ENCODE results near the gene KIF12. TPM values are rescaled to one million over a fixed set of nuclear protein-coding genes. Genes with fewer than 3 reads are reported as not detected.

KIF12 gene
- total RNA-seq, 2 donors from 2014 or later = not detected

DNA sequence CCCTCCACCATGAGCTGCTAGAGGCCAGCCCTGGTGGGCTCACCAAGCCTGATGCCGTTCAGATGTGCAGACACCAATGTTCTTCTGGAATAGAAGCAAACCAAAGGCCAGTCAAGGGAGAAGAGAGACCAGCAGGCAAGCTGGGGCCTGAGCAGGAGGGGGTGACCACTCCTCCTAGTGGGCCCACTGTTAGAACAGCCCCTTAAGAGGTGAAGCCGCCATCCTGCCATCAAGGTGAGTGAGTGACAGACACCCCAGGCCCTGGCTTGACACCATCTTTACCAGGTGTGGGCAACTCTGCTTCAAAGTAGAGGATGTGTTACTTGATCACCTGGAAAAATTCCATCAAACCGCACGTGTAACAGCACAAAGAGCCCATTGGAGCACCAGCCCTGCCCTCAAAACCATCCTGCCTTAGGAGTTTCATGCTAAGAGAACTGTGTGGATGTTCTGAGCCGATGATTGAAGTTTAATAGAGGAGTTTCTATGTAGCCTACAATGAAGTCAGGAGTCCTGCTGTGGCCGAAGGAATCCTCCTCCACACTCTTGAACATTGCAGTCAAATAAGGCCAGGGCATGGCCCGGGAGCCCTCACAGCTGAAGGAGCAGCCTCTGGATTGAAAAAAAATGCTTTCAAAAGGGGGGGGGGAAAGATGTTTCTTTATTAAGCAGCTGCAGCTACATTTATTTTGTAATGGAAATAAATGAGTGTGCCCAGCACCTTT is 41.8 kb downstream of the KIF12 start:
- Mint-ChIP-seq H3K4me1 (ENCODE audit: low read depth) (no peaks in the 10 kb centered on the region), H3K27me3 (ENCODE audit: low read depth) (peaks cover 7% of the 10 kb centered on the region), H3K36me3 (ENCODE audit: insufficient read depth in 2 of 2) (no peaks in the 10 kb centered on the region), H3K4me3 (no peak overlapping the region), H3K9me3 (no peaks in the 10 kb centered on the region), H3K27ac (no peak overlapping the region)
- DNase-seq (no peak), ATAC-seq (replicated peaks in 1 of 2) (no peak)

DNA sequence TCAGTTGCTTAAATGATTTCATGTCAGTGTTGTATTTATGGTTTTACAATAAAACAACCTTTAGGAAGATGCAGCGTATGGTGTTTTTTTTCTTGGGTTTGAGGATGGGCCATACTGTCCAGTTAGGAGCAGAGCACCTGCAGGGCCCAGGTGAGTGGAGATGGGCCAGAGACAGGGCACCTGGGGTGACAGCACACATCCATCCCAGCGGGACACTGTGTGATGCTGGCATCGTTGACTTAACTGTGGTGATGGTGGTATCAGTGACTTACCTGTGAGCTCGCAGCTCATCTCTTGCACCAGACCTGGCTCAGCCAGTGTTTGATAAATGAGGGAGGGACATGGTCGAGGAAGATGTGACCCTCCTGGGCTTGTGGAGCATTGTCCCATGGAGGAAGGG is 42.6 kb downstream of the KIF12 start:
- Mint-ChIP-seq H3K27me3 (ENCODE audit: low read depth) (no peaks in the 10 kb centered on the region), H3K27ac (no peak overlapping the region), H3K9me3 (no peaks in the 10 kb centered on the region), H3K36me3 (ENCODE audit: insufficient read depth in 2 of 2) (no peaks in the 10 kb centered on the region), H3K4me3 (no peak overlapping the region), H3K4me1 (ENCODE audit: low read depth) (no peaks in the 10 kb centered on the region)
- ATAC-seq (replicated peaks in 1 of 2) = no peak
- DNase-seq = no peak

DNA sequence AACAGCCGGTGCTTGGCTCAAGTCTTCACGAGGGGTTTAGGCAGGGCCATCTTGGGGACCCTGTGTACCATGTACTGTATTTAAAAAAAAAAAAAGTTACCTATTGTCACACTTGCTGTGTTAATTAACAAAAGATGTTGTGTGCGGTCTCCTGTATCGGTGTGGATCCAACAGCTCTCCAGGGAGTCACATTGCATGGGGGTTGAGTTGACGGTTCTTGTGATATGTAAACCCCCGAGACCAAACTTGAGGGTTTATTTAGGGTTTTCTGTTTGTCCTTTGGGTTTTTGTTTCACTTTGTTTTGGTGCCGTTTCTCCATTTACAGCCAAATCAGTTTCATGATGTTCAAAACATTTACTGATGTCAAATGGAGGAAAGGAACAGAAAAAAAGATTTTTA is 43.2 kb downstream of the KIF12 start:
- DNase-seq = no peak
- Mint-ChIP-seq H3K27me3 (ENCODE audit: low read depth) (no peaks in the 10 kb centered on the region), H3K36me3 (ENCODE audit: insufficient read depth in 2 of 2) (no peaks in the 10 kb centered on the region), H3K4me1 (ENCODE audit: low read depth) (no peaks in the 10 kb centered on the region), H3K4me3 (no peak overlapping the region), H3K27ac (no peak overlapping the region), H3K9me3 (no peaks in the 10 kb centered on the region)
- no peak for ATAC-seq (replicated peaks in 1 of 2)

DNA sequence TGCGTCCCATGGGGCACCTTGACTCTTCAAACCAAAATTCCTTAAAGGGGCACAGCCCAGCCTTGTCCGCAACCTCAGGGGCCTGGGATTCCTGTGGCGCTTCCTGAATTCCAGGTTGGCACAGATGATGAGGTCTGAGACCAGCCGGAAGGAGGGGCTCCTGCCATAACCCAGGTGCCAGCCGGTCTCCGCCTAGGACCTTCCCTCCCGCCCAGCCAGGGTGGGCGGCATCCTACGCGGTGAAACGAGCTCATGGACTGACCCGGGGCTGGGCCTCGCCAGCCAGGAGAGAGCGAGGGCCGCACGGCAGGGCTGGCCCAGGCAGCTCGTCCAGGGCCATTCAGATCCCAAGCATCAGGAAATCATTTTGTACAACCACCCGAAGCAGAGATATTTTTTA is 44.0 kb downstream of the KIF12 start:
- no peaks in the 10 kb centered on the region for H3K36me3 Mint-ChIP-seq (ENCODE audit: insufficient read depth in 2 of 2)
- ATAC-seq (replicated peaks in 1 of 2) (no peak), DNase-seq (no peak)
- H3K9me3 Mint-ChIP-seq = no peaks in the 10 kb centered on the region
- H3K4me3 Mint-ChIP-seq = no peak overlapping the region
- H3K27me3 Mint-ChIP-seq (ENCODE audit: low read depth) = no peaks in the 10 kb centered on the region
- H3K4me1 Mint-ChIP-seq (ENCODE audit: low read depth) = no peaks in the 10 kb centered on the region
- no peak overlapping the region for H3K27ac Mint-ChIP-seq

DNA sequence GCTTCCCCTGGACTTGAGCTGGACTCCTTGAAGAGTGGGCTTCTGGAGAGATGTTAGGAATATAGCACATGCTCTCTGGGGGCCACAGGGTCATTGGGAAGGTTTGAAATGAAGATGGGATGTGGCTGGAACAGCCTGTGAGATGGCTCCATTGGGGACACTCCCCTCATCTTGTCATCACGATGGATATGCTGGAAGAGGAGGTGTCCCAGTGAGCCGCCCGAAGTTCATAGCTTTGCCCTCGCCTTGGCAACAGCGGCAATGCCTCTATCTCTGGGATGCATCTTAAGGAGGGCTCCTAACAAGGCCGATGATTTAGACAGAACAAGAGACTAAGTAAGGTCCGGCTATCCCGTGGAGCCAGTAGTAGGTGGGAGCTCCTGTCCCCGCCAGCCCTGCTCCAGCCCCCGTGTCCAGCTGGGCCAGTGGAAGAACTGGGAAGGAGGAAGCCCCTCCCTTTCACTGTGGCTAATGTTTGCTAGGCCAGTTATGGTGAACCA is 44.9 kb downstream of the KIF12 start:
- ATAC-seq (replicated peaks in 1 of 2) (no peak), DNase-seq (no peak)
- Mint-ChIP-seq H3K27me3 (ENCODE audit: low read depth) (no peaks in the 10 kb centered on the region), H3K4me3 (no peak overlapping the region), H3K4me1 (ENCODE audit: low read depth) (no peaks in the 10 kb centered on the region), H3K9me3 (no peaks in the 10 kb centered on the region), H3K27ac (no peak overlapping the region), H3K36me3 (ENCODE audit: insufficient read depth in 2 of 2) (no peaks in the 10 kb centered on the region)

DNA sequence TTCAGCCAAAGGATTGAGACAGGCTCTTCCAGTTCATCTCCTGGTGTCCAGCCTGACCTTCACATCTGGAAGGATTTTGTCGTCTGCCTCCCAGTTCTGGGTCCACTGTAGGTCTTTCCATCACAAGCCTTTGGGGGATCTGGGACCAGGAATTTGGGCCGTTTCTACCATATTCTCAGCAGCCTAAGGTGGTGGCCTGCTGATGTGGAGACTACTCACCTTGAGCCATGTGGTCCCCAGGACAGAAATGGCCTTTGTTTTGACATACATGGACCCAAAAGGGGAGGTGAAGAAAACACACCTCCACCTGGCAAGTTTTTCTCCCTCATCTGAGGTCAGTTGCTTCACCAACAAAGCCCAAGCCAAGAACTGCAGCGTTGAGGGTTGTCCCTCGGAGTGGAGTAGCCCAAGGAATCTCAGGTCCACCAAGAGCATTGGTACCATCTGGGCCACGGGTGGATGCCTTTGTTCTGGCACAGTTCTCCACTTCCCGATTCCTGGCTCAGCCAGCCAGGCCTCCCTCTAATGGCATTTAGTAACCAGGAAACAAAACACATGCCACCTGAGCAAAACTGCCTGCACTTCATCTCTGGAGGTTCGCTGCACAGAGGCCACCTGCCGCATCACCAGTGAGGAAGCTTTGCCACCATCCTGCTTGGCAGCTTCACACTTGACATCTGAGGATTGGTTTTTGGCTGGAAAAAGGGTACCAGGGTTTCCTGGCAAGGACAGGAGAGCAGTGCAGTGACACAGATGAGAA is 45.7 kb downstream of the KIF12 start:
- Mint-ChIP-seq H3K36me3 (ENCODE audit: insufficient read depth in 2 of 2) (no peaks in the 10 kb centered on the region), H3K27ac (no peak overlapping the region), H3K9me3 (no peaks in the 10 kb centered on the region), H3K4me3 (no peak overlapping the region), H3K4me1 (ENCODE audit: low read depth) (no peaks in the 10 kb centered on the region), H3K27me3 (ENCODE audit: low read depth) (no peaks in the 10 kb centered on the region)
- ATAC-seq (replicated peaks in 1 of 2) (no peak), DNase-seq (no peak)

DNA sequence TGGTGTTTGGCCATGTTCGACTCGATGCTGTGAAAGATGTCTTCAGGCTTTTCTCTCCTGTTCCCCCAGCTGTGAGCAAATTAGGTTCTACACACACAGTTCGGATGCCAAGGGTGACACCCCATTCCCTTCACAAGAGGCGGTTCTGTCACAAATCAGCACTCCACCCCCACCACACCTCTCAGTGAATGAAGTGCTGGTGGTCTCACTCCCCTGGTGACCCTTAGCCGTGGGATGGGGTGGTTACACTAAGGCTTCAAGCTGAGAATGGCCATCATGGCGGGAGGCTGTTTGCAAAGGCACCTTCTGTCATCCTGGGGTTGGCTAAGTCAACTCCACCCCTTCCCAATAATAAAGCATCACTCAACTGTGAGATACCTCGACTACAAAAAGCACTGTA is 47.4 kb downstream of the KIF12 start:
- no peak overlapping the region for H3K4me3 Mint-ChIP-seq
- H3K36me3 Mint-ChIP-seq (ENCODE audit: insufficient read depth in 2 of 2) = no peaks in the 10 kb centered on the region
- H3K4me1 Mint-ChIP-seq (ENCODE audit: low read depth) = no peaks in the 10 kb centered on the region
- ATAC-seq (replicated peaks in 1 of 2) = no peak
- H3K27ac Mint-ChIP-seq = no peak overlapping the region
- no peaks in the 10 kb centered on the region for H3K27me3 Mint-ChIP-seq (ENCODE audit: low read depth)
- no peak for DNase-seq
- no peaks in the 10 kb centered on the region for H3K9me3 Mint-ChIP-seq

DNA sequence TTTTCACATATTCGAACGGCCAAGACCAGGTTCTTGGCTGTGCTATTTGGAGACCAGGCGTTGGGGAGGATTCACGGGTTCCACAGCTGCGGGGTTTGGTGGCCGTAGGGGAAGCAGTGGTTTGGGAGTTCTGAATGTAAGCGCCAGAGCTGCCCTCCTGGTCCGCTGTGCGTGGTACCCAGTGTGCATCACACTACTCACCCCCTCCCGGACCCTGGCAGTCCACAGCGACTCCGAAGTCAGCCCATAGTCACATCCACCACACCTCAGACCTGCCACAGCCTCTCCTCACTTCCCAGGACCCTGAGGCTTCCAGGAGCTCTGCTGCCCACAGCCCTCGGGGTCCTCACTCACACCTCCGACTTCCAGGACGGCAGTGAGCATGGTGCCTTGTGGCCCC is 47.8 kb downstream of the KIF12 start:
- Mint-ChIP-seq H3K9me3 (no peaks in the 10 kb centered on the region), H3K27me3 (ENCODE audit: low read depth) (no peaks in the 10 kb centered on the region), H3K4me1 (ENCODE audit: low read depth) (no peaks in the 10 kb centered on the region), H3K27ac (no peak overlapping the region), H3K36me3 (ENCODE audit: insufficient read depth in 2 of 2) (no peaks in the 10 kb centered on the region), H3K4me3 (no peak overlapping the region)
- no peak for DNase-seq
- ATAC-seq (replicated peaks in 1 of 2) = no peak

DNA sequence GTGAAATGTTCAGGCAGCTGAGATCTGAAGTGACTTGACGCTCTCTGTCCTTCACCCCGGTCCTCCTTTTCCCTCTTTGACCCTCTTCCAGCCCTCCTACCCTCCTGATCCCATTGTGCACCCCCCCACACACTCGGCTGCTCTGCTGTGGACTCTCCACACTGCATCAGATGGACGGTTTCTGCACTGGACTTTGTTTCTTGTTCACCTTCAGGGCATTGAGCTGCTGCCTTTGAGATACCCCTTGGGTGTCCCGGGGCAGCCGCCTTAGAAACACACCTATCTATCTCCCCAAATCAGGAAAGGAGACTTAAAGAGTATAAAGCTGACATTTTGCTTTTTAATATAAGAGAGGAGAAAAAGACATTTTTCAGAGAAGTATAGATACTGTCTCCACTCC is 48.4 kb downstream of the KIF12 start:
- Mint-ChIP-seq H3K4me1 (ENCODE audit: low read depth) (no peaks in the 10 kb centered on the region), H3K36me3 (ENCODE audit: insufficient read depth in 2 of 2) (no peaks in the 10 kb centered on the region), H3K27me3 (ENCODE audit: low read depth) (no peaks in the 10 kb centered on the region), H3K9me3 (no peaks in the 10 kb centered on the region), H3K4me3 (no peak overlapping the region), H3K27ac (no peak overlapping the region)
- no peak for DNase-seq
- ATAC-seq (replicated peaks in 1 of 2) = no peak

DNA sequence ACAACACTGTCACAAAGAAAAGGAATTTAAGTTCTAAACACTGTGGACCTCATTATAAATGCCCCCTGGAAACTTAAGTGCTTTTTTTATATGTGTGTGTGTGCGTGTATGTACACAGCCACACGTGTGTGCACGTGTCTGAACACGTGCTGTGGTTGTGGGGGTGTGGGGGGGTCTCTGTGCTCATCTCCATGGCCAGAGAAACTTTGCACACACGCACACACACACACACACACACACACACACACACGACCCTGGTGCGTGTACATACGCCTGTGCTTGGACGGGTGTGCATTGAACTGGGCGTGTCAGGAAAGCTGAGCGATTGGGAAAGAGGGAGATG is 48.9 kb downstream of the KIF12 start:
- Mint-ChIP-seq H3K36me3 (ENCODE audit: insufficient read depth in 2 of 2) (no peaks in the 10 kb centered on the region), H3K4me3 (no peak overlapping the region), H3K27me3 (ENCODE audit: low read depth) (no peaks in the 10 kb centered on the region), H3K27ac (no peak overlapping the region), H3K9me3 (no peaks in the 10 kb centered on the region), H3K4me1 (ENCODE audit: low read depth) (no peaks in the 10 kb centered on the region)
- no peak for DNase-seq
- ATAC-seq (replicated peaks in 1 of 2) = no peak

DNA sequence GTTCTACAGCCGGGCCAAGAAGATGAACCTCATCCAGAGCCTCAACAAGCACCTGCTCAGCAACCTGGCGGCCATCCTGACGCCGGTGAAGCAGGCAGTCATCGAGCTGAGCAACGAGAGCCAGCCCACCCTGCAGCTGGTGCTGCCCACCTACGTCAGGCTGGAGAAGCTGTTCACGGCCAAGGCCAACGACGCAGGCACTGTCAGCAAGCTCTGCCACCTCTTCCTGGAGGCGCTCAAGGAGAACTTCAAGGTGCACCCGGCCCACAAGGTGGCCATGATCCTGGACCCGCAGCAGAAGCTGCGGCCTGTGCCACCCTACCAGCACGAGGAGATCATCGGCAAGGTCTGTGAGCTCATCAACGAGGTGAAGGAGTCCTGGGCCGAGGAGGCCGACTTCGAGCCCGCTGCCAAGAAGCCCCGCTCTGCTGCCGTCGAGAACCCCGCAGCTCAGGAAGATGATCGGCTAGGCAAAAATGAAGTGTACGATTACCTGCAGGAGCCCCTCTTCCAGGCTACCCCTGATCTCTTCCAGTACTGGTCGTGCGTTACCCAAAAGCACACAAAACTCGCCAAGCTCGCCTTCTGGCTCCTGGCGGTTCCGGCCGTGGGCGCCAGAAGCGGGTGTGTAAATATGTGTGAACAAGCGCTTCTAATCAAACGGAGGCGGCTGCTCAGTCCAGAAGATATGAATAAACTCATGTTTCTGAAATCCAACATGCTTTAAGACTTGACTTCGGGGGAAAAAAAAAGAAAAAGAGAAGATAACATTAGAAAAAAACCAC is 49.5 kb downstream of the KIF12 start:
- Mint-ChIP-seq H3K9me3 (no peaks in the 10 kb centered on the region), H3K4me1 (ENCODE audit: low read depth) (no peaks in the 10 kb centered on the region), H3K27ac (no peak overlapping the region), H3K27me3 (ENCODE audit: low read depth) (no peaks in the 10 kb centered on the region), H3K36me3 (ENCODE audit: insufficient read depth in 2 of 2) (no peaks in the 10 kb centered on the region), H3K4me3 (no peak overlapping the region)
- ATAC-seq (replicated peaks in 1 of 2) = no peak
- DNase-seq = no peak

DNA sequence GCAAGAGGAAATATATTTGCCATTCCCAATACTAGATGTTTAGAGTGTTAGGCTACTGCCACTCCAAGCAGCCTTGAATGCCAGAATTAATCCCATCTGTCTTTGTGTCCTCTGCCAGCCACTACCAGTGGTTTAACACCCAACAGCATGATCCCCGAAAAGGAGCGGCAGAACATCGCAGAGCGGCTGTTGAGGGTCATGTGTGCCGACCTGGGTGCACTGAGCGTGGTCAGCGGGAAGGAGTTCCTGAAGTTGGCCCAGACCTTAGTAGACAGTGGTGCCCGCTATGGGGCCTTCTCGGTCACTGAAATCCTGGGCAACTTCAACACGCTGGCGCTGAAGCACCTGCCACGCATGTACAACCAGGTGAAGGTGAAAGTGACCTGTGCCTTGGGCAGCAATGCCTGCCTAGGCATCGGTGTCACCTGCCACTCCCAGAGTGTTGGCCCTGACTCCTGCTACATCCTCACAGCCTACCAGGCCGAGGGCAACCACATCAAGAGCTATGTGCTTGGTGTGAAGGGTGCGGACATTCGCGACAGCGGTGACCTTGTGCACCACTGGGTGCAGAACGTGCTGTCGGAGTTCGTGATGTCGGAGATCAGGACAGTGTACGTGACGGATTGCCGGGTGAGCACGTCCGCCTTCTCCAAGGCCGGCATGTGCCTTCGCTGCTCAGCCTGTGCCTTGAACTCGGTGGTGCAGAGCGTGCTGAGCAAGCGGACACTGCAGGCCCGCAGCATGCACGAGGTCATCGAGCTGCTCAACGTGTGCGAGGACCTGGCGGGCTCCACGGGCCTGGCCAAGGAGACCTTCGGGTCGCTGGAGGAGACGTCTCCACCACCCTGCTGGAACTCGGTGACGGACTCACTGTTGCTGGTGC is 50.3 kb downstream of the KIF12 start:
- Mint-ChIP-seq H3K4me1 (ENCODE audit: low read depth) (no peaks in the 10 kb centered on the region), H3K27ac (no peak overlapping the region), H3K4me3 (no peak overlapping the region), H3K9me3 (no peaks in the 10 kb centered on the region), H3K36me3 (ENCODE audit: insufficient read depth in 2 of 2) (no peaks in the 10 kb centered on the region), H3K27me3 (ENCODE audit: low read depth) (no peaks in the 10 kb centered on the region)
- ATAC-seq (replicated peaks in 1 of 2) (no peak), DNase-seq (no peak)

DNA sequence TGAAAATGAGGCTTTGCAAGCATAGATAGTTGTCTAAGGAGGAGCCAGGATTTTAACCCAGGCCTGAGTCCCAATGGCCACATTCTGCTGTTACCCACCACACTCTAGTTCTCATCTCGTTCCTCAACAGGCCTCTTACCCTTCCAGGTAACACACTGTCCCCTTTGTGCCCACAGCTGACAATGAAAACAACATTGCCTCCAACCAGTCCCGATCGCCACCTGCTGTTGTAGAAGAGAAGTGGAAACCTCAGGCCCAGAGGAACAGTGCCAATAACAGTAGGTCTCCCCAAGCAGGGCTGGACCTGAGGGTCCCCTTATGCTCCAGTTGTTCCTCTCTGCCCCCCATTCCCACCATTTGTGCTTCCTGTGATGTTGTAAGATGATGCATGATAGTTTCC is 51.4 kb downstream of the KIF12 start:
- Mint-ChIP-seq H3K27me3 (ENCODE audit: low read depth) (no peaks in the 10 kb centered on the region), H3K4me1 (ENCODE audit: low read depth) (no peaks in the 10 kb centered on the region), H3K27ac (no peak overlapping the region), H3K36me3 (ENCODE audit: insufficient read depth in 2 of 2) (no peaks in the 10 kb centered on the region), H3K9me3 (no peaks in the 10 kb centered on the region), H3K4me3 (no peak overlapping the region)
- no peak for ATAC-seq (replicated peaks in 1 of 2)
- DNase-seq = no peak
